ENCODE measurements around the gene ARL5C.

Gene ARL5C

GRCh38 chr17:39191750-39192510 is 26.0 kb upstream of the ARL5C start:
- no peak for TF ChIP-seq YY1 (IDR thresholded peaks at IDR 0.05; ENCODE audit: low read depth)
- no peak for TF ChIP-seq USF1 (IDR thresholded peaks at IDR 0.05)
- TF ChIP-seq RAD21 (IDR thresholded peaks at IDR 0.05; ENCODE audit: low read depth): no peak
- TF ChIP-seq ZBTB7A (IDR thresholded peaks at IDR 0.05; ENCODE audit: low read depth): no peak
- no peak for TF ChIP-seq TAF1 (IDR thresholded peaks at IDR 0.05; ENCODE audit: low read depth)
- no peak for TF ChIP-seq MAX (IDR thresholded peaks at IDR 0.05)
- no peak for TF ChIP-seq REST (IDR thresholded peaks at IDR 0.05; ENCODE audit: low read depth)
- TF ChIP-seq FOXM1 (IDR thresholded peaks at IDR 0.05; ENCODE audit: borderline replicate concordance, low read depth): no peak
- no peak for TF ChIP-seq NFIC (IDR thresholded peaks at IDR 0.05)
- TF ChIP-seq EP300 (IDR thresholded peaks at IDR 0.05; ENCODE audit: borderline replicate concordance): no peak
- TF ChIP-seq CREB1 (IDR thresholded peaks at IDR 0.05; ENCODE audit: low read depth): no peak
- TF ChIP-seq EGR1 (IDR thresholded peaks at IDR 0.05): no peak

GRCh38 chr17:39187152-39187830 is 21.3 kb upstream of the ARL5C start:
- TF ChIP-seq TAF1 (IDR thresholded peaks at IDR 0.05; ENCODE audit: low read depth) (no peak), USF1 (IDR thresholded peaks at IDR 0.05) (no peak)

- no peak for TF ChIP-seq CEBPB (IDR thresholded peaks at IDR 0.05)
- TF ChIP-seq TAF1 (IDR thresholded peaks at IDR 0.05; ENCODE audit: low read depth): no peak
- no peak for TF ChIP-seq YY1 (IDR thresholded peaks at IDR 0.05; ENCODE audit: low read depth)
- TF ChIP-seq ZBTB7A (IDR thresholded peaks at IDR 0.05; ENCODE audit: low read depth): no peak
- no peak for TF ChIP-seq CREB1 (IDR thresholded peaks at IDR 0.05; ENCODE audit: low read depth)
- no peak for TF ChIP-seq EGR1 (IDR thresholded peaks at IDR 0.05)
- no peak for TF ChIP-seq RAD21 (IDR thresholded peaks at IDR 0.05; ENCODE audit: low read depth)
- TF ChIP-seq TEAD4 (IDR thresholded peaks at IDR 0.05): no peak
- TF ChIP-seq TCF12 (IDR thresholded peaks at IDR 0.05; ENCODE audit: low read depth): no peak
- no peak for TF ChIP-seq MAX (IDR thresholded peaks at IDR 0.05)
- no peak for TF ChIP-seq REST (IDR thresholded peaks at IDR 0.05; ENCODE audit: low read depth)
- no peak for TF ChIP-seq EP300 (IDR thresholded peaks at IDR 0.05; ENCODE audit: borderline replicate concordance)
- no peak for TF ChIP-seq USF1 (IDR thresholded peaks at IDR 0.05)
- no peak for TF ChIP-seq NFIC (IDR thresholded peaks at IDR 0.05)
- TF ChIP-seq FOXM1 (IDR thresholded peaks at IDR 0.05; ENCODE audit: borderline replicate concordance, low read depth): no peak
Measured at GRCh38 chr17:39186481-39187002, 20.6 kb upstream of the ARL5C start.

GRCh38 chr17:39183720-39184119 is 17.8 kb upstream of the ARL5C start:
- TF ChIP-seq USF1 (IDR thresholded peaks at IDR 0.05) (no peak), TAF1 (IDR thresholded peaks at IDR 0.05; ENCODE audit: low read depth) (no peak), ZBTB7A (IDR thresholded peaks at IDR 0.05; ENCODE audit: low read depth) (no peak), MAX (IDR thresholded peaks at IDR 0.05) (no peak), TEAD4 (IDR thresholded peaks at IDR 0.05) (no peak), REST (IDR thresholded peaks at IDR 0.05; ENCODE audit: low read depth) (no peak), EGR1 (IDR thresholded peaks at IDR 0.05) (no peak), NFIC (IDR thresholded peaks at IDR 0.05) (no peak), FOXM1 (IDR thresholded peaks at IDR 0.05; ENCODE audit: borderline replicate concordance, low read depth) (no peak), EP300 (IDR thresholded peaks at IDR 0.05; ENCODE audit: borderline replicate concordance) (no peak), RAD21 (IDR thresholded peaks at IDR 0.05; ENCODE audit: low read depth) (no peak), CREB1 (IDR thresholded peaks at IDR 0.05; ENCODE audit: low read depth) (no peak), TCF12 (IDR thresholded peaks at IDR 0.05; ENCODE audit: low read depth) (no peak)

Data from Ishikawa (cell line).